Mucosa of descending colon (tissue), 3 donors: ENCODE data around the gene BAIAP2L1. TPM values are rescaled to one million over a fixed set of nuclear protein-coding genes. Genes with fewer than 3 reads are reported as not detected.
A peak's percentile ranks its signal among the peaks of the same experiment; 100 is the strongest.

Experiments
- ATAC-seq: fragments of 200-7000 bp; cut with Tn5 transposase; one replicate; pipeline ENCODE4 v1.9.1; 2020; ENCODE audit warnings: mild to moderate bottlenecking, moderate library complexity
- DNase-seq, 3 donors: peaks; one replicate each; pipeline ENCODE4 v3.0.0-alpha.2; 2020
- H3K36me3 ChIP-seq: fragments of 200-600 bp; one replicate; pipeline ENCODE4 v1.8.0; 2021; ENCODE audit warnings: low read depth, mild to moderate bottlenecking
- H3K4me1 ChIP-seq: fragments of 200-600 bp; one replicate; pipeline ENCODE4 v1.8.0; 2021; ENCODE audit warnings: low read depth, mild to moderate bottlenecking
- H3K4me3 ChIP-seq: fragments of 200-600 bp; one replicate; pipeline ENCODE4 v1.8.0; 2021; ENCODE audit warnings: mild to moderate bottlenecking
- H3K9me3 ChIP-seq: fragments of 200-600 bp; one replicate; pipeline ENCODE4 v1.8.0; 2021; ENCODE audit warnings: mild to moderate bottlenecking
- CTCF ChIP-seq: fragments of 200-600 bp; IDR thresholded peaks from one replicate; pipeline ENCODE4 v1.8.0; 2022; ENCODE audit warnings: antibody characterized with exemption, mild to moderate bottlenecking
- intact Hi-C, 2 donors: fragments of 100-400 bp; cut with DNase I in 1 of 2; cut with micrococcal nuclease in 1 of 2; formaldehyde crosslinking; loops; one replicate each; pipeline versions ENCODE4 v1.11.0 to v1.11.1; 2022; cut with DNase I, micrococcal nuclease
- total RNA-seq, 3 donors: library from RNA; stranded (reverse); fragmentation: NEBNext Ultra II Directional in 2 of 3; extraction: Animal tissue kit (Norgen Biotek cat#: 25700) in 2 of 3; gene quantifications; one replicate each; pipeline versions ENCODE4 v1.2.1 to v1.2.4, GENCODE V29; 2021 to 2023
- donor health status: DM: no; HTN: no; CAD: no; lungs with moderate emphysema.
- donor health status: DM: no; HTN: no; CAD: no.
- donor health status: DM: no; HTN: yes; CAD: no.

BAIAP2L1 gene
- total RNA-seq, 3 donors from 2014 or later = 39.9 to 78.0 (median 65.4) TPM

- no peak for TF ChIP-seq CTCF
- Histone ChIP-seq H3K36me3 (peaks cover 11% of the 10 kb centered on the region), H3K4me3 (no peak overlapping the region), H3K4me1 (no peaks in the 10 kb centered on the region), H3K9me3 (no peaks in the 10 kb centered on the region)
- intact Hi-C loops = no loop called here
- peak in 1 of 3 donors; percentile 43 for DNase-seq
- ATAC-seq = no peak
These were observed 107.1 kb downstream of the BAIAP2L1 start for GRCh38 chr7:98293746-98294145.

GRCh38 chr7:98293265-98293664 lies 107.6 kb downstream of the BAIAP2L1 start:
- peaks cover 3% of the 10 kb centered on the region for H3K4me1 ChIP-seq
- intact Hi-C loops = no loop called here
- H3K4me3 ChIP-seq = no peak overlapping the region
- ATAC-seq (no peak), DNase-seq (no peak)
- no peaks in the 10 kb centered on the region for H3K9me3 ChIP-seq
- TF ChIP-seq CTCF = no peak
- H3K36me3 ChIP-seq = peaks cover 11% of the 10 kb centered on the region

GRCh38 chr7:98291717-98292116 lies 109.2 kb downstream of the BAIAP2L1 start:
- Histone ChIP-seq H3K36me3 (peaks cover 11% of the 10 kb centered on the region), H3K4me1 (peaks cover 18% of the 10 kb centered on the region), H3K9me3 (no peaks in the 10 kb centered on the region), H3K4me3 (no peak overlapping the region)
- ATAC-seq = no peak
- no peak for TF ChIP-seq CTCF
- DNase-seq = peak in 1 of 3 donors; percentile 24
- intact Hi-C loops = no loop called here

GRCh38 chr7:98289333-98289875 lies 111.5 kb downstream of the BAIAP2L1 start:
- ATAC-seq = no peak
- no peak for TF ChIP-seq CTCF
- Histone ChIP-seq H3K4me1 (peaks cover 39% of the 10 kb centered on the region), H3K9me3 (no peaks in the 10 kb centered on the region), H3K4me3 (no peak overlapping the region), H3K36me3 (peaks cover 11% of the 10 kb centered on the region)
- DNase-seq = no peak
- intact Hi-C loops = loop anchor here in 1 of 2 donors (10.0 kb wide), 1 partner anchor 115 kb away; the partner anchor contains the start of gene BAIAP2L1

- no peak for TF ChIP-seq CTCF
- DNase-seq (no peak), ATAC-seq (no peak)
- intact Hi-C loops = loop anchor here in 1 of 2 donors (10.0 kb wide), 1 partner anchor 117 kb away; the partner anchor contains the start of gene BAIAP2L1
- H3K4me1 ChIP-seq = peaks cover 51% of the 10 kb centered on the region
- H3K36me3 ChIP-seq = peaks cover 4% of the 10 kb centered on the region
- no peak overlapping the region for H3K4me3 ChIP-seq
- H3K9me3 ChIP-seq = no peaks in the 10 kb centered on the region
These were observed 112.6 kb downstream of the BAIAP2L1 start for GRCh38 chr7:98288064-98288823.
